ENCODE results near the gene XPO4. TPM values are rescaled to one million over a fixed set of nuclear protein-coding genes. Genes with fewer than 3 reads are reported as not detected.

Gene XPO4
- total RNA-seq, 2 donors from 2014 or later = 19.3 to 24.8 TPM

GRCh38 chr13:20787180-20787579 lies 115.4 kb downstream of the XPO4 start:
- Histone ChIP-seq H3K27me3 (replicated peaks; ENCODE audit: insufficient read depth) (no peaks in the 10 kb centered on the region), H3K9me3 (no peaks in the 10 kb centered on the region), H3K4me3 (no peak overlapping the region), H3K4me1 (ENCODE audit: control insufficient read depth in 1 of 2, low read depth in 2 of 2) (peaks cover 0 to 5% of the 10 kb centered on the region in 2 donors), H3K36me3 (peaks cover 13% of the 10 kb centered on the region), H3K27ac (no peak overlapping the region)
- TF ChIP-seq CTCF (IDR thresholded peaks at IDR 0.05) = no peak
- ATAC-seq (ENCODE audit: insufficient number of reproducible peaks, low FRiP score, low read depth) = no peak
- DNase-seq (ENCODE audit: low spot score) = no peak

- Histone ChIP-seq H3K4me1 (ENCODE audit: control insufficient read depth in 1 of 2, low read depth in 2 of 2) (no peaks in the 10 kb centered on the region), H3K27ac (no peak overlapping the region), H3K27me3 (replicated peaks; ENCODE audit: insufficient read depth) (no peaks in the 10 kb centered on the region), H3K36me3 (peaks cover 15% of the 10 kb centered on the region), H3K4me3 (no peak overlapping the region), H3K9me3 (no peaks in the 10 kb centered on the region)
- ATAC-seq (ENCODE audit: insufficient number of reproducible peaks, low FRiP score, low read depth) = no peak
- TF ChIP-seq CTCF (IDR thresholded peaks at IDR 0.05) = no peak
- no peak for DNase-seq (ENCODE audit: low spot score)
These were observed 120.3 kb downstream of the XPO4 start for GRCh38 chr13:20782116-20782708.

- DNase-seq (ENCODE audit: low spot score) = no peak
- H3K27me3 ChIP-seq (replicated peaks; ENCODE audit: insufficient read depth) = no peaks in the 10 kb centered on the region
- no peak overlapping the region for H3K27ac ChIP-seq
- no peak for TF ChIP-seq CTCF (IDR thresholded peaks at IDR 0.05)
- H3K4me1 ChIP-seq (ENCODE audit: control insufficient read depth in 1 of 2, low read depth in 2 of 2) = no peaks in the 10 kb centered on the region
- ATAC-seq (ENCODE audit: insufficient number of reproducible peaks, low FRiP score, low read depth) = no peak
- no peaks in the 10 kb centered on the region for H3K9me3 ChIP-seq
- H3K4me3 ChIP-seq = no peak overlapping the region
- H3K36me3 ChIP-seq = peaks cover 13% of the 10 kb centered on the region
These were observed 122.2 kb downstream of the XPO4 start for GRCh38 chr13:20780317-20780716.

- DNase-seq (ENCODE audit: low spot score) = no peak
- no peaks in the 10 kb centered on the region for H3K27me3 ChIP-seq (replicated peaks; ENCODE audit: insufficient read depth)
- no peaks in the 10 kb centered on the region for H3K9me3 ChIP-seq
- TF ChIP-seq CTCF (IDR thresholded peaks at IDR 0.05) = no peak
- no peak for ATAC-seq (ENCODE audit: insufficient number of reproducible peaks, low FRiP score, low read depth)
- peaks cover 7% of the 10 kb centered on the region for H3K36me3 ChIP-seq
- no peak overlapping the region for H3K4me3 ChIP-seq
- no peak overlapping the region for H3K27ac ChIP-seq
- H3K4me1 ChIP-seq (ENCODE audit: control insufficient read depth in 1 of 2, low read depth in 2 of 2) = no peaks in the 10 kb centered on the region
These were observed 123.1 kb downstream of the XPO4 start for GRCh38 chr13:20779405-20779804.

- H3K4me3 ChIP-seq = no peak overlapping the region
- no peak for TF ChIP-seq CTCF (IDR thresholded peaks at IDR 0.05)
- H3K27me3 ChIP-seq (replicated peaks; ENCODE audit: insufficient read depth) = no peaks in the 10 kb centered on the region
- H3K4me1 ChIP-seq (ENCODE audit: control insufficient read depth in 1 of 2, low read depth in 2 of 2) = peaks cover 0 to 3% of the 10 kb centered on the region in 2 donors
- DNase-seq (ENCODE audit: low spot score) = no peak
- no peaks in the 10 kb centered on the region for H3K9me3 ChIP-seq
- ATAC-seq (ENCODE audit: insufficient number of reproducible peaks, low FRiP score, low read depth) = no peak
- H3K27ac ChIP-seq = no peak overlapping the region
- peaks cover 4% of the 10 kb centered on the region for H3K36me3 ChIP-seq
These were observed 124.2 kb downstream of the XPO4 start for GRCh38 chr13:20778311-20778710.
